HUES48 (cell line): ENCODE measurements around the gene DLEC1.

ENCODE experiments used
- H3K27ac ChIP-seq: one replicate; pipeline ENCODE4 v1.7.0; 2013; ENCODE audit warnings: low read depth, low read length, inconsistent platforms
- H3K27me3 ChIP-seq: 2 replicates; pipeline ENCODE4 v1.6.1; 2013; ENCODE audit warnings: mild to moderate bottlenecking, low read length; ENCODE audit not compliant: control insufficient read depth, insufficient read depth
- H3K36me3 ChIP-seq: 2 replicates; pipeline ENCODE4 v1.6.1; 2013; ENCODE audit warnings: low read length; ENCODE audit not compliant: control insufficient read depth, insufficient read depth
- H3K4me1 ChIP-seq: 2 replicates; pipeline ENCODE4 v1.6.1; 2013; ENCODE audit warnings: mild to moderate bottlenecking, low read length; ENCODE audit not compliant: control insufficient read depth, insufficient read depth
- H3K4me3 ChIP-seq: 2 replicates; pipeline ENCODE4 v1.5.1; 2013; ENCODE audit warnings: mild to moderate bottlenecking, low read depth, low read length
- H3K9ac ChIP-seq: 2 replicates; pipeline ENCODE4 v1.6.1; 2013; ENCODE audit warnings: mild to moderate bottlenecking, low read depth, low read length, moderate library complexity
- H3K9me3 ChIP-seq: 2 replicates; pipeline ENCODE4 v1.6.1; 2013; ENCODE audit warnings: low read length; ENCODE audit not compliant: control insufficient read depth, insufficient read depth

Gene DLEC1

DNA sequence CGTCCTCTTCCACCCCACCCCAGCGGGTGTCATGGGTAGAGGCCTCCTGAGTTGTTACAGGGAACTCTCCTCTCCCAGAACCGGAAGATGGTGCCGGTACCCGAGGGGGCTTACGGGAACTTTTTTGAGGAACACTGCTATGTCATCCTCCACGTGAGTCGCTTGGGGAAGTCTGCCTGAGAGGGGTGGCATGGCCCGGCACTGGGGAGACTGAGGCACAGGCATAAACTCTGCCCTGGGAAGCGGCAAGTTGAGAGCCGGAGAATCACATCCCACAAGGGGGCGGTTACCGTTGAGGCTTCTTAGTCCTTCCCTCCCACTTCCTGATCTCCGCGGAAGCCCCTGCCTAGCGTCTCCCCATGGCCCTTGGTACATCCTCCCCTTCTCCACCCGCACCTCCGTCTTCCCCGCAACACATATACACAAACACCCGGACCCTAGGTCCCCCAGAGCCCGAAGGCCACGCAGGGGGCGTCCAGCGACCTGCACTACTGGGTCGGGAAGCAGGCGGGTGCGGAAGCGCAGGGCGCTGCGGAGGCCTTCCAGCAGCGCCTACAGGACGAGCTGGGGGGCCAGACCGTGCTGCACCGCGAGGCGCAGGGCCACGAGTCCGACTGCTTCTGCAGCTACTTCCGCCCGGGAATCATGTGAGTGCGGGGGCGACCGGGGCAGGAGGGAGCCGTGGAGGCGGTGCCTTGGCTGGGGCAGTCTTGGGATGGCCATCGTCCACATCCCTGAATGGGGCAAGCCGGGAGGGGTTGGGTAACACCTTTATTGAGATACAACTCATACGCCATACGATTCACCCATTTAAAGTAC, 45.0 kb upstream of the DLEC1 start:
- Histone ChIP-seq H3K27me3 (0 out of 2 replicates have a peak, but pooled peaks cover 9% of the 10 kb centered on the region), H3K4me3 (peak overlapping the region; percentile 66), H3K4me1 (peaks cover 6% of the 10 kb centered on the region; the same call in 1 of the 2 replicates), H3K9me3 (no peaks in the 10 kb centered on the region), H3K9ac (peak overlapping the region; percentile 68; the same call in 1 of the 2 replicates), H3K36me3 (no peaks in the 10 kb centered on the region), H3K27ac (peak overlapping the region; percentile 24)

DNA sequence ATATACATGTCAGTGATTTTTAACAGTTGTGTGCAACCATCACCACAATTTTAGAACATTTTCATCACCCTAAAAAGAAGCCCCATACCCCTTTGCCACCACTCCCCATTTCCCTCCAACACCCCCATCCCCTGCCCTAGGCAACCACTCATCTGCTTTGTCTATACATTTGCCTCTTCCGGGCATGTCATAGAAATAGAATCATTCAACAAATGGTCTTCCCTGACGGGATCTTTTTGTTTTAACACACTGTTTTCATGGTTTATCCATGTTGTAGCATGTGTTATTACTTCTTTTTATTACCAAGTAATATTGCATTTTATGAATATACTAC, 44.4 kb upstream of the DLEC1 start:
- 0 out of 2 replicates have a peak, but pooled peaks cover 9% of the 10 kb centered on the region for H3K27me3 ChIP-seq
- H3K9me3 ChIP-seq, result no peaks in the 10 kb centered on the region
- no peaks in the 10 kb centered on the region for H3K36me3 ChIP-seq
- H3K4me3 ChIP-seq, result peak overlapping the region; percentile 66
- H3K27ac ChIP-seq, result no peak overlapping the region
- peaks cover 6% of the 10 kb centered on the region; the same call in 1 of the 2 replicates for H3K4me1 ChIP-seq
- no peak overlapping the region for H3K9ac ChIP-seq

GRCh38 chr3:37995652-37996641, 43.1 kb upstream of the DLEC1 start:
- Histone ChIP-seq H3K27ac (no peak overlapping the region), H3K9ac (no peak overlapping the region), H3K36me3 (no peaks in the 10 kb centered on the region), H3K4me1 (peaks cover 6% of the 10 kb centered on the region; the same call in 1 of the 2 replicates), H3K27me3 (0 out of 2 replicates have a peak, but pooled peaks cover 9% of the 10 kb centered on the region), H3K4me3 (no peak overlapping the region), H3K9me3 (no peaks in the 10 kb centered on the region)

DNA sequence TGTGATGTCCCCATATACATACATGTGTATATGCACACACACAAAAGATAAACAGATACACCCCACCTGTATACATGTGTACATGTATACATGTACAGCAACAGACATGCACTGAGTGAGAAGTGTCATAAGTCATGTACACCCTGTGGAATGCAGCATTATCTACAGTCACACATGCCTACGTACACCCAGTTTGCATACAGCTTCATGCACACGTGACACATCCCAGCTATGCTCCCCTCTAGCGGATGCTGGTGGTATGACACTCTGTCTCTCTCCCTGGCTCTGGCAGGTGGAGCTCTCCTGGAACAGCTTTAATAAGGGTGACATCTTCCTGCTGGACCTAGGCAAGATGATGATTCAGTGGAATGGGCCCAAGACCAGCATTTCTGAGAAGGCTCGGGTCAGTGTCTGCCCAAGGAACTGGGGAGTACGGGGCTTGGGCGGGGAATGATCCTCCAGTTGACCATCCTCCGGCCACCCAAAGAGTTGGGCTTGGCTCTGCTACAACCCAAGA, 42.2 kb upstream of the DLEC1 start:
- Histone ChIP-seq H3K4me3 (no peak overlapping the region), H3K27ac (no peak overlapping the region), H3K4me1 (0 out of 2 replicates have a peak, but pooled peaks cover 6% of the 10 kb centered on the region)

DNA sequence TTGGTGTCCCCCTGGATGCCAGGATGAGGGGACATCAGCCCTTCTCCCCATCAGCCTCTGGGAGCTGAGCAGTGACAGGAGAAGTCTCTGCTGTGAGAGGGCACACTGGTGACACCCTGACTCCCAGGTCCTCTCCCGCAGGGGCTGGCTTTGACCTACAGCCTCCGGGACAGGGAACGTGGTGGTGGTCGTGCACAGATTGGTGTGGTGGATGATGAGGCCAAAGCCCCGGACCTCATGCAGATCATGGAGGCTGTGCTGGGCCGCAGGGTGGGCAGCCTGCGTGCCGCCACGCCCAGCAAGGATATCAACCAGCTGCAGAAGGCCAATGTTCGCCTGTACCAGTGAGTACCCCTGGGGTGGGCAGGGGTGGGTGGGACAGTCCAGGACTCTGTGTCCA, 41.7 kb upstream of the DLEC1 start:
- Histone ChIP-seq H3K27ac (no peak overlapping the region), H3K9ac (no peak overlapping the region), H3K27me3 (0 out of 2 replicates have a peak, but pooled peaks cover 9% of the 10 kb centered on the region), H3K36me3 (no peaks in the 10 kb centered on the region), H3K4me1 (0 out of 2 replicates have a peak, but pooled peaks cover 6% of the 10 kb centered on the region), H3K4me3 (no peak overlapping the region), H3K9me3 (no peaks in the 10 kb centered on the region)

More for the DNA sequence above, 42.2 kb upstream of the DLEC1 start:
- H3K9me3 ChIP-seq, result no peaks in the 10 kb centered on the region
- 0 out of 2 replicates have a peak, but pooled peaks cover 9% of the 10 kb centered on the region for H3K27me3 ChIP-seq
- H3K9ac ChIP-seq, result no peak overlapping the region
- no peaks in the 10 kb centered on the region for H3K36me3 ChIP-seq

- Histone ChIP-seq H3K4me3 (no peak overlapping the region), H3K27ac (no peak overlapping the region), H3K9me3 (no peaks in the 10 kb centered on the region), H3K36me3 (no peaks in the 10 kb centered on the region), H3K27me3 (0 out of 2 replicates have a peak, but pooled peaks cover 7% of the 10 kb centered on the region), H3K9ac (no peak overlapping the region), H3K4me1 (0 out of 2 replicates have a peak, but pooled peaks cover 6% of the 10 kb centered on the region)
These were observed 41.1 kb upstream of the DLEC1 start for GRCh38 chr3:37997791-37998370.

GRCh38 chr3:37999836-38000235, 39.2 kb upstream of the DLEC1 start:
- no peak overlapping the region for H3K27ac ChIP-seq
- H3K9me3 ChIP-seq, result no peaks in the 10 kb centered on the region
- H3K9ac ChIP-seq, result no peak overlapping the region
- H3K27me3 ChIP-seq, result 0 out of 2 replicates have a peak, but pooled peaks cover 7% of the 10 kb centered on the region
- no peak overlapping the region for H3K4me3 ChIP-seq
- no peaks in the 10 kb centered on the region for H3K36me3 ChIP-seq
- H3K4me1 ChIP-seq, result 0 out of 2 replicates have a peak, but pooled peaks cover 6% of the 10 kb centered on the region

DNA sequence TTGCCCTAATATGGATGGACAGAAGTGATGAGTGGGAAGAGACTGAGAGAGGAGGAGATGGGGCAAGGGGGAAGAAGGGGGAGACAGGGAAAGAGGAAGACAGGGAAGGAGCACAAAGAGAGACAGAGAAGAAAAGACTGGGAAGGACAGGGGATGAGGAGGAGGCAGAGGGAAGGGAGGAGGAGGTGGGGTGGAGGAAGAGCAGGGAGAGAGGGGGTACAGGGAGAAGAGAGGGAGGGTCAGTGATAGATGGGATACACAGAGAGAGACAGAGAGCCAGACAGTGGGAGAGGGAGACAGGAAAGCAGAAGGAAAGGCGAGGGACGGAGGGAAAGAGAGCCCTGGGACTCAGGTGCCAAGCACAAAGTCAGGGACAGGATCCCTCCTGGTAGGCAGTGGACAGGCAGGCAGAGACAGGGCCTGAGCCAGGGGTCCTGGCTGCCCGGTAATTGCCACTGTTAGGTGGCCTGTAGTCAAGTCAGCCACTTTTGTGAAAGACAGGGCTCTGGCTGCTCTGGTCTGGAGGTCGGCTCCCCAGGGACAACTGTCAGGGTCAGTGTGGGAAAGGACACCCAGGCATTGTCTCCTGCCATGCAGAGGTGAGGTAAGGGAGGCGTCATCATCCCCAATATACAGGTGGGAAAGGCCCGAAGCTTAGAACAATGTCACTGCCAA, 38.6 kb upstream of the DLEC1 start:
- H3K9ac ChIP-seq, result no peak overlapping the region
- H3K4me3 ChIP-seq, result no peak overlapping the region
- no peaks in the 10 kb centered on the region for H3K36me3 ChIP-seq
- 0 out of 2 replicates have a peak, but pooled peaks cover 7% of the 10 kb centered on the region for H3K27me3 ChIP-seq
- no peak overlapping the region for H3K27ac ChIP-seq
- no peaks in the 10 kb centered on the region for H3K9me3 ChIP-seq
- H3K4me1 ChIP-seq, result 0 out of 2 replicates have a peak, but pooled peaks cover 6% of the 10 kb centered on the region

DNA sequence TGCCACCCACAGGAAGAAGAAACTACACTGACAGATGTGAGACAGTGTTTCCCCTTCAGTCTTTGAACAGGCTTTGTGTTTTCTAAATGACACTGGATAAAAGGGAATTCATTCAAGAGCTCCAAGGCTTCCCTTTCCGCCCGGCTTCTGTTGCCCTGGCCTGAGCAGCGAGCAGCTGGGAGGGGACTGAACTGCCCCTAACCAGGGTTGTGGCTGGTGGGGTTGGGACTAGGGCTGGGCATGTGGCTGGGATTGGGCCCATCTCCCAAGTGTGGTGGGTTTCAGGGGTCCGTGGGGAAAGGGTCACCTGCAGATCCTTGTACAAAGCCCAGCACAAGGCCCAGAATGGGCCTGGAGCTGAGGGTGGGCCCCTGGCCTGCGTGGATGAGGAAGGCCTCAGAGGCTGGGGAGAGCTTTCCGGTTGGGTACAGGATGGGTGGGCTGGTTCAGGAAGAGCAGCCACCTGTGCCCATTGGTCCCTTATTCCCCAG, 38.0 kb upstream of the DLEC1 start:
- Histone ChIP-seq H3K27ac (no peak overlapping the region), H3K27me3 (0 out of 2 replicates have a peak, but pooled peaks cover 7% of the 10 kb centered on the region), H3K36me3 (0 out of 2 replicates have a peak, but pooled peaks cover 2% of the 10 kb centered on the region), H3K4me1 (0 out of 2 replicates have a peak, but pooled peaks cover 6% of the 10 kb centered on the region), H3K4me3 (no peak overlapping the region), H3K9me3 (no peaks in the 10 kb centered on the region), H3K9ac (no peak overlapping the region)
